NCI-H128 (cell line): ENCODE results near the gene SRGAP3.

Source experiments
- DNase-seq: peaks from one replicate; lab custom pipeline; 2025; ENCODE audit not compliant: unreplicated experiment; lab: John Stamatoyannopoulos, UW

Gene SRGAP3

GRCh38 chr3:9064850-9065249 is 184.6 kb downstream of the SRGAP3 start:
- no peak for DNase-seq

- no peak for DNase-seq
Measured at GRCh38 chr3:9064251-9064650, 185.2 kb downstream of the SRGAP3 start.

DNA sequence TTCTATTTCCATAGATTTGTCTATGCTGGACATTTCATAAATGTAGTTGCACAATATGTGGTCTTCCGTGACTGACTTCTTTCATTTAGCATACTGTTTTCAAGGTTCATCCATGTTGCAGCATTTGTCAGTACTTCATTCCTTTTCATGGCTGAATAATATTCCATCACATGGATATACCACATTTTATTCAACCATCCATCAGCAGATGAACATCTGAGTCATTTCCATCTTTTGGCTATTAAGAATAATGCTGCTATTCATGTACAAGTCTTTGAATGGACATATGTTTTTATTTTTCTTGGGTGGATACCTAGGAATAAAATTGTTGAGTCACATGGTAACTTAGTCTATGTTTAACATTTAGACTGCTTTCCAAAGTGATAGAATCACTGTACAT is 186.9 kb downstream of the SRGAP3 start:
- DNase-seq: no peak

GRCh38 chr3:9061634-9062033 is 187.8 kb downstream of the SRGAP3 start:
- no peak for DNase-seq

DNA sequence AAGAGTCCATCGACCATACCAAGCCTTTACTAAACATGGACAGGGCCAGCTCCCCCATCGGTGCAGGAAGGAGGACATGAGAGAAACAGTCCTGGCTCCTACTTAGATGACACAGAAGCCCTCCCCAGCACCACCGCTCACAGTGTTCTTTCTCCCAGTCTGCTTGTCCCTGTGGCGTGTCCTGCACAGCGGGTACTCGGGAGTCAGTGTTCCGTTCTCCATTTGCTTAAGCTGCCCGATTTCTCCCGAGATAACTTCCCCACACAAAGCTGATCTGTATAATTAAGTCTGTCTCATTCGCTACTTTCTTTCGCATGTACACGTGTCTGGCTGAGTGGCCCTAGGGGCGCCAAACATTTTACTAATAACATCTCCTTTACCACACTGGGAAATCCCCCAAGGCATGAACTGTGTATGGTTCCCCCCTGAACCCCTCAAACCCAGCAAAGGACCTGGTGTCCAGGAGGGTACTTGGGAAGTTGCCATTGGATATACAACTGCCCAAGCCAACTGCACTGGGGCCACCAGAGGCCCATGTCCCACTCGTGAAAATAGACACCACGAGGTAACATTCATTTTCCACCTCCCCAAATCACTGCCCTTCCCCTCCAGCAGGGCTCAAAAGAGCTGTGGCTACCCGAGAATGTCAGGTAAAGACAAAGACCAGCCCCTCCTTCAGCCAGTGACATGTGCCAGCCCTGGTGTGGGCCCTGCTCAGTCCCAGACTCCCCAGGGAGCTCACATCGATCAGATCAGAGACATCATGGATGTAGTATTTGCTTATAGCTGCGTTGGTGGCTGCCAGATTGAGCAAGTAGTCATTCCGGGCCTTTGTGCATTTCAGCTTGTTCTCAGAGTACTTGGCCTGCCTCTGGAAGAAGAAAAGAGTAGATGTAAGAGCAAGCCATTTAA is 189.7 kb downstream of the SRGAP3 start:
- no peak for DNase-seq

- no peak for DNase-seq
Measured at GRCh38 chr3:9056581-9056980, 192.9 kb downstream of the SRGAP3 start.

- DNase-seq: no peak
Measured at GRCh38 chr3:9047452-9048346, 201.7 kb downstream of the SRGAP3 start.

DNA sequence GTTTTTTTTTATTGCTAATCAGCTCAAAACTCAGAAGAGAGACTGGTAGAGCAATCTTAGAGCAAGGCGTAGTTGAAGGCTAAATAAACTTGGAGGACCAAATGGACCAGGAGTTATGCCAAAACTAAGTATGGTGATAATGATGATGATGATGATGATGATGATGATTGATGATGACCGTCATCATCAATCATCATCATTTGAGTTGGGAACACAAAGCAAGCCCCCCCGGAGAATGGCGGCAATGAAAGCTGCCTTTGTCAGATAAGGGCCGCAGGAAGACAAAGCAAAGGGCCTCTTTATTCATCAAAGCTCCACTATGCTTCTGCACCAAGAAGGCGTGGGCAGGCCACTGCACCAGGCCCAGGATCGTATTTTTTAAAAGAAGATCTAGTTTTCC is 204.1 kb downstream of the SRGAP3 start:
- DNase-seq: no peak

- DNase-seq: no peak
Measured at GRCh38 chr3:9043063-9043462, 206.4 kb downstream of the SRGAP3 start.

DNA sequence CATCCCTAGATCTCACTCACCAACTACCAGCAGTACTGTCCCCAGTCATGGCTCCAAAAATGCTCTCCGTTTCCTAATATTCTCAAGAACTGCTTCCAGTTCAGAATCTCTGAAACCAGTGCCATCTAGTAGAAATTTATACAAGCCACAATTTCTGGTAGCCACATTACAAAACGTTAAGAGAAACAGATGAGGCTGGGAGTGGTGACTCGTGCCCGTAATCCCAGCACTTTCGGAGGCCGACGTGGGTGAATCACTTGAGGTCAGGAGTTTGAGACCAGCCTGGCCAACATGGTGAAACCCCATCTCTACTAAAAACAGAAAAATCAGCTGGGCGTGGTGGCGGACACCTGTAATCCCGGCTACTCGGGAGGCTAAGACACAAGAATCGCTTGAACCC is 207.8 kb downstream of the SRGAP3 start:
- DNase-seq: no peak

GRCh38 chr3:9040996-9041395 is 208.4 kb downstream of the SRGAP3 start:
- DNase-seq: no peak

- DNase-seq: no peak
Measured at GRCh38 chr3:9037144-9037711, 212.2 kb downstream of the SRGAP3 start.

DNA sequence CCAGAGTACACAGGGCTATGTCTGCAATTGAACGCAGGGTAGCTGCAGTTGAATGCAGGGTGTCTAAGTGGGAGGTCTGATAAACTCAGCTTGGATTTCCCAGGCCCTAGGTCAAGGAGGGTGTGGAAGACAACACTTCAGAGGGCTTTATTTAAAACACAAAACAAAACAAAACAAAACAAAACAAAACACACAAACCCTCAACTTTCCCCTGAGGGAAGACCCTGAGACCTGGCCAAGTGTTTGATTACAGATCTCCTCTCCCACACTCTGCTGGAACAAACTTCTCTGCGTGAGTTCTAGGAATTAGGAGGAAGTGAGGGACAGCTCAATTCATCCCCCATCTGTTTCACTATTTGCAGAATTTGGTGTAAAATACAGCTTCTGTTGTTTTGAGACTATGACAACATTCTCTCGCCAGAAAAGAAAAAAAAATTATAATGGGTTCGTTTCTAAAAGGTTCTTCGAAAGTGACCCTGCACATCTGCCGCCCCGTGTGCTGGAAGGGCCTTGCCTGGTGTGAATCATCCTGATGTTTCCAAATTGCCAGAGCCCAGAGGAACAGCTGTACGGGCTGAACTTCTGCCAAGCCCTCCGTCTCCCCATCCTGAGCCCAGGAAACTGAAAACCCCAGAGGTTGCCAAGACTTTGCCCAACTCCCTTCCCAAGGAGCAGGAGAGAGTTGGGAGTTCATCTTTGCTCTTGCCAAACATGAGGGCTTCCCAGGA is 212.9 kb downstream of the SRGAP3 start:
- DNase-seq: no peak

- no peak for DNase-seq
Measured at GRCh38 chr3:9035961-9036360, 213.5 kb downstream of the SRGAP3 start.

- DNase-seq: no peak
Measured at GRCh38 chr3:9035473-9035872, 214.0 kb downstream of the SRGAP3 start.

- no peak for DNase-seq
Measured at GRCh38 chr3:9033867-9034266, 215.6 kb downstream of the SRGAP3 start.

GRCh38 chr3:9032231-9032777 is 217.1 kb downstream of the SRGAP3 start:
- DNase-seq: no peak

DNA sequence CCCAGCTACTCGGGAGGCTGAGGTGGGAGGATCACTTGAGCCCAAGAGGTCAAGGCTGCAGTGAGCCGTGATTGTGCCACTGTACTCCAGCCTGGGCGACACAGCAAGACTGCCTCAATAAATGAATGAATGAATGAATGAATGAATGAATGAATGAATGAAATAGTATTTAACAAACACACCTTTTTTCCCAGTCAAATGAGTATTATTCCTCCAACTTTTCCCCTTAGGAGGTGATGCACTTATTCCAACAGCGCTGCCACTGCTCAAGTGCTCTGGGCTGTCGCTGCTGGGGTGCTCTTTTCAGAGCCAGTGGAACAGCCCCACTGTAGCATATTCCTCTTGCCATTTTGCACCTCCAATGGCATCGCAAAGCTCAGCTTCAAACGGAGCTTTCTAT is 219.4 kb downstream of the SRGAP3 start:
- no peak for DNase-seq

GRCh38 chr3:9028134-9028533 is 221.3 kb downstream of the SRGAP3 start:
- DNase-seq: no peak

- DNase-seq: no peak
Measured at GRCh38 chr3:9026320-9027045, 223.0 kb downstream of the SRGAP3 start.
